ENCODE results near the gene NTNG2.

Gene NTNG2

GRCh38 chr9:132241483-132241839 is 79.6 kb downstream of the NTNG2 start:
- H3K4me1 ChIP-seq = no peaks in the 10 kb centered on the region
- no peak overlapping the region for H3K9ac ChIP-seq
- no peak overlapping the region for H3K27ac ChIP-seq
- H2AFZ ChIP-seq = peak overlapping the region; percentile 50
- no peaks in the 10 kb centered on the region for H3K27me3 ChIP-seq (ENCODE audit: control insufficient read depth, insufficient read depth, low read length)
- peak overlapping the region; percentile 85 for H3K4me2 ChIP-seq (ENCODE audit: low read length)
- no peaks in the 10 kb centered on the region for H3K79me2 ChIP-seq
- no peaks in the 10 kb centered on the region for H3K9me3 ChIP-seq (ENCODE audit: control insufficient read depth, low read length)
- peak overlapping the region; percentile 53 for H3K4me3 ChIP-seq (ENCODE audit: low read depth, low read length)
- H3K36me3 ChIP-seq (ENCODE audit: control insufficient read depth, insufficient read depth, low read length) = no peaks in the 10 kb centered on the region
- TF ChIP-seq CTCF (IDR thresholded peaks at IDR 0.05) = no peak

- Histone ChIP-seq H3K36me3 (ENCODE audit: control insufficient read depth, insufficient read depth, low read length) (no peaks in the 10 kb centered on the region), H2AFZ (peak overlapping the region; percentile 50), H3K4me1 (no peaks in the 10 kb centered on the region), H3K9ac (no peak overlapping the region), H3K79me2 (no peaks in the 10 kb centered on the region), H3K27ac (no peak overlapping the region), H3K4me3 (ENCODE audit: low read depth, low read length) (peak overlapping the region; percentile 53), H3K4me2 (ENCODE audit: low read length) (peak overlapping the region; percentile 85), H3K27me3 (ENCODE audit: control insufficient read depth, insufficient read depth, low read length) (no peaks in the 10 kb centered on the region), H3K9me3 (ENCODE audit: control insufficient read depth, low read length) (no peaks in the 10 kb centered on the region)
- TF ChIP-seq CTCF (IDR thresholded peaks at IDR 0.05) = no peak
These were observed 80.2 kb downstream of the NTNG2 start for GRCh38 chr9:132241840-132242620.

GRCh38 chr9:132242621-132243155 is 80.8 kb downstream of the NTNG2 start:
- Histone ChIP-seq H2AFZ (no peak overlapping the region), H3K4me2 (ENCODE audit: low read length) (peak overlapping the region; percentile 74), H3K79me2 (no peaks in the 10 kb centered on the region), H3K4me3 (ENCODE audit: low read depth, low read length) (peak overlapping the region; percentile 37), H3K9ac (no peak overlapping the region), H3K27ac (no peak overlapping the region), H3K27me3 (ENCODE audit: control insufficient read depth, insufficient read depth, low read length) (no peaks in the 10 kb centered on the region), H3K36me3 (ENCODE audit: control insufficient read depth, insufficient read depth, low read length) (no peaks in the 10 kb centered on the region), H3K4me1 (no peaks in the 10 kb centered on the region), H3K9me3 (ENCODE audit: control insufficient read depth, low read length) (no peaks in the 10 kb centered on the region)
- TF ChIP-seq CTCF (IDR thresholded peaks at IDR 0.05) = no peak

GRCh38 chr9:132243156-132244074 is 81.6 kb downstream of the NTNG2 start:
- no peak for TF ChIP-seq CTCF (IDR thresholded peaks at IDR 0.05)
- Histone ChIP-seq H3K4me1 (no peaks in the 10 kb centered on the region), H3K27me3 (ENCODE audit: control insufficient read depth, insufficient read depth, low read length) (no peaks in the 10 kb centered on the region), H3K36me3 (ENCODE audit: control insufficient read depth, insufficient read depth, low read length) (no peaks in the 10 kb centered on the region), H3K4me3 (ENCODE audit: low read depth, low read length) (no peak overlapping the region), H3K79me2 (no peaks in the 10 kb centered on the region), H3K4me2 (ENCODE audit: low read length) (no peak overlapping the region), H3K27ac (no peak overlapping the region), H3K9me3 (ENCODE audit: control insufficient read depth, low read length) (no peaks in the 10 kb centered on the region), H3K9ac (no peak overlapping the region), H2AFZ (no peak overlapping the region)
